NB4 (cell line): ENCODE measurements around the gene HOXA5.

Source experiments
- DNase-seq: peaks from one replicate; pipeline ENCODE4 v3.0.0; 2010; ENCODE audit warnings: low read depth
- H3K4me3 ChIP-seq: one replicate; pipeline ENCODE4 v1.5.1; 2011; ENCODE audit warnings: mild to moderate bottlenecking, low read depth, low read length, moderate library complexity
- CTCF ChIP-seq: IDR thresholded peaks from one replicate; pipeline ENCODE4 v1.5.1; 2012; ENCODE audit warnings: low read depth, low read length
- MAX ChIP-seq: IDR thresholded peaks from 2 replicates; pipeline ENCODE4 v1.6.1; 2011; ENCODE audit warnings: low read depth, low read length
- MYC ChIP-seq: IDR thresholded peaks from 2 replicates; pipeline ENCODE4 v1.6.1; 2011; ENCODE audit warnings: low read depth, low read length
- POLR2A ChIP-seq: IDR thresholded peaks from 2 replicates; pipeline ENCODE4 v1.6.1; 2011; ENCODE audit warnings: mild to moderate bottlenecking; ENCODE audit not compliant: insufficient read length; ENCODE audit errors: extremely low read depth

Gene HOXA5

GRCh38 chr7:27181795-27182275 lies 38.4 kb upstream of the HOXA5 start:
- TF ChIP-seq POLR2A: no peak
- no peak for TF ChIP-seq MAX
- no peak for TF ChIP-seq MYC
- TF ChIP-seq CTCF: no peak
- H3K4me3 ChIP-seq: no peak overlapping the region

GRCh38 chr7:27180431-27181420 lies 37.2 kb upstream of the HOXA5 start:
- no peak for DNase-seq
- no peak for TF ChIP-seq MAX
- no peak for TF ChIP-seq POLR2A
- TF ChIP-seq MYC: no peak
- TF ChIP-seq CTCF: no peak
- no peak overlapping the region for H3K4me3 ChIP-seq

More at GRCh38 chr7:27181795-27182275, 38.4 kb upstream of the HOXA5 start:
- no peak for DNase-seq

- no peak overlapping the region for H3K4me3 ChIP-seq
- peak; percentile 89 for DNase-seq
- TF ChIP-seq POLR2A (no peak), CTCF (peak; percentile 96), MAX (peak; percentile 56), MYC (0 out of 2 replicates have a peak, but pooled peaks have one; percentile 12)
Measured at GRCh38 chr7:27179503-27180430, 36.3 kb upstream of the HOXA5 start.

- no peak overlapping the region for H3K4me3 ChIP-seq
Measured at GRCh38 chr7:27179030-27179429, 35.5 kb upstream of the HOXA5 start.

More at GRCh38 chr7:27179030-27179429, 35.5 kb upstream of the HOXA5 start:
- DNase-seq: no peak
- TF ChIP-seq CTCF (no peak), POLR2A (no peak), MYC (no peak), MAX (no peak)
